Sigmoid colon (tissue), 4 donors: ENCODE measurements around the gene TCEAL9.

Experiments used
- CTCF ChIP-seq, 4 experiments: fragments of 450-650 bp in 3 of 4; fragments of 200-600 bp in 1 of 4; IDR thresholded peaks; one replicate each; pipeline ENCODE4 v1.5.1; 2016 to 2019; ENCODE audit warnings: antibody characterized with exemption in 4 of 4, mild to moderate bottlenecking in 3 of 4, moderate library complexity in 2 of 4
- EP300 ChIP-seq, 4 donors: sonication (generic); formaldehyde crosslinking; IDR thresholded peaks; one replicate each; pipeline ENCODE4 v1.6.1; 2017; ENCODE audit warnings: antibody characterized with exemption in 4 of 4
- POLR2A ChIP-seq, 2 donors: fragments of 450-650 bp; IDR thresholded peaks; one replicate each; pipeline ENCODE4 v1.6.1; 2016; ENCODE audit warnings: antibody characterized with exemption in 2 of 2, mild to moderate bottlenecking in 2 of 2, moderate library complexity in 2 of 2

- no peak for TF ChIP-seq CTCF (IDR thresholded peaks at IDR 0.05)
- TF ChIP-seq EP300 (IDR thresholded peaks at IDR 0.05): no peak
- no peak for TF ChIP-seq POLR2A (IDR thresholded peaks at IDR 0.05)
Observed at GRCh38 chrX:103360092-103360491, 3.8 kb downstream of the TCEAL9 start.
